ENCODE measurements around the gene LHFPL2.

DNA sequence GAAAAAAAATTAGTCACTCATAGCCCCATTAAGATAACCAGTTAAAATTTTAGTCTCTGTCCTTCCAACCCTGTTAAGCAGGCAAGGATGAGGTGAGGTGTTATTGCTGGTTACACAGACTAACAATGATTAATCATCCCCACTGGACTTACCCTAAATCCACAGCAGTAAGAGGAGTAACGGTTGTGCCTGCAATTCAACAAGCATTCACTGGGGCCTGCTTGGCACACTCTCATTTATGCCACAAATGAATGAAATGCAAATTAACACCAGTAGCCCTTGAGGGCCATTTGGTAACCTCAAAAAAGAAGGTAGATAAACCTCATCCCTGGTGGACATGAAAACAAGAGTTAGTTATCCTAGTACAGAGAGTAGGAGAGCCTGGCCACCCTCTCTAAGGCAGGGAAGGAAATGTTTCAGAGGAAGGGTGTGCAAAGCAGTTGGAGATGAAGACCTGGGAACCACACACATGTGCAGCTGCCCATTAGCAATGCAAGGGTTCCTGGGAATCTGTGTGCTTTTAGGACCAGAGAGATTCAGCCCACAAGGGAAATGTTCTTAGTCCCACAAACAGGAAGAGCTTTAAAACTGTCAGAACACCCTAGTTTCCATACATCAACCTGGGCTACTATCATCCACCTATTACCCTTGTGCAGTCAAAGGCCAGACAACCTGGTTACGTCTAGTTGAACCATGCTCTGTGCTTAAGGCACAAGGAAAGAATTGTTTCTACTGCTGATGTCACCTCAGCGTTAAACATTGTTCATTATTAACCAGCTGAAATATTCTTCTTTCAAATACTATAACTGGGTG, 7.7 kb downstream of the LHFPL2 start:
- TF ChIP-seq YY1 (IDR thresholded peaks at IDR 0.05; ENCODE audit: insufficient read depth, insufficient read length) = no peak
- no peak for TF ChIP-seq ZNF274 (IDR thresholded peaks at IDR 0.05; ENCODE audit: low read depth, low read length)
